ENCODE results near the gene NVL.

The NVL gene

GRCh38 chr1:224333939-224334786 is 4.2 kb upstream of the NVL start:
- no peak overlapping the region for H3K4me3 ChIP-seq (ENCODE audit: low read length in 2 of 2)
- no CpG with 5 or more reads among the region's 5 CpGs for WGBS, 2 donors (ENCODE audit: extremely low coverage in 2 of 2, insufficient read length in 2 of 2, insufficient replicate concordance in 1 of 2)
- no peak overlapping the region for H2AK5ac ChIP-seq (ENCODE audit: low read depth, low read length)
- H3K27ac ChIP-seq (replicated peaks; ENCODE audit: low read length), result no peak overlapping the region
- H3K36me3 ChIP-seq (replicated peaks in 1 of 2; ENCODE audit: control insufficient read depth in 2 of 2, insufficient read depth in 2 of 2, low read length in 2 of 2), result no peaks in the 10 kb centered on the region
- no peak overlapping the region for H2BK120ac ChIP-seq (ENCODE audit: low read depth, low read length)
- H3K4me1 ChIP-seq (ENCODE audit: control insufficient read depth in 2 of 2, insufficient read depth in 1 of 2, low read depth in 1 of 2, low read length in 2 of 2), result no peaks in the 10 kb centered on the region
- H3K4ac ChIP-seq (ENCODE audit: low read length), result no peak overlapping the region
- H4K91ac ChIP-seq (ENCODE audit: low read depth, low read length, poor library complexity), result no peak overlapping the region
- no peak overlapping the region for H2BK12ac ChIP-seq (ENCODE audit: low read length)
- H3K79me1 ChIP-seq (ENCODE audit: low read depth, low read length), result peaks cover 4% of the 10 kb centered on the region
- H3K14ac ChIP-seq (ENCODE audit: low read length), result no peak overlapping the region
- no peak overlapping the region for H3K23ac ChIP-seq (ENCODE audit: low read depth, low read length, poor library complexity)
- H3K4me2 ChIP-seq (ENCODE audit: insufficient read depth, low read length, poor library complexity, severe bottlenecking), result no peak overlapping the region
- H3K9ac ChIP-seq (ENCODE audit: low read depth, low read length, poor library complexity), result no peak overlapping the region
- H2BK15ac ChIP-seq (ENCODE audit: low read length), result no peak overlapping the region
- H3K18ac ChIP-seq (ENCODE audit: low read length), result no peak overlapping the region
- DNase-seq (ENCODE audit: low spot score), result no peak
- H3K9me3 ChIP-seq (replicated peaks in 1 of 2; ENCODE audit: control insufficient read depth in 2 of 2, insufficient read depth in 1 of 2, low read depth in 1 of 2, low read length in 2 of 2), result no peaks in the 10 kb centered on the region
- no peak overlapping the region for H4K8ac ChIP-seq (ENCODE audit: low read depth, low read length)
- H2AFZ ChIP-seq (ENCODE audit: low read length), result peak overlapping the region; percentile 48
- no peak overlapping the region for H2BK5ac ChIP-seq (ENCODE audit: low read length)
- peaks cover 0 to 5% (median 0%) of the 10 kb centered on the region in 3 experiments for H3K27me3 ChIP-seq (ENCODE audit: control insufficient read depth in 3 of 3, insufficient read depth in 3 of 3, low read depth in 1 of 3, low read length in 3 of 3)

GRCh38 chr1:224333309-224333926 is 3.4 kb upstream of the NVL start:
- Histone ChIP-seq H3K4me1 (ENCODE audit: control insufficient read depth in 2 of 2, insufficient read depth in 1 of 2, low read depth in 1 of 2, low read length in 2 of 2) (no peaks in the 10 kb centered on the region), H3K36me3 (replicated peaks in 1 of 2; ENCODE audit: control insufficient read depth in 2 of 2, insufficient read depth in 2 of 2, low read length in 2 of 2) (no peaks in the 10 kb centered on the region), H2BK5ac (ENCODE audit: low read length) (no peak overlapping the region), H3K27ac (replicated peaks; ENCODE audit: low read length) (no peak overlapping the region), H3K4me2 (ENCODE audit: insufficient read depth, low read length, poor library complexity, severe bottlenecking) (no peak overlapping the region), H3K9me3 (replicated peaks in 1 of 2; ENCODE audit: control insufficient read depth in 2 of 2, insufficient read depth in 1 of 2, low read depth in 1 of 2, low read length in 2 of 2) (no peaks in the 10 kb centered on the region), H3K4ac (ENCODE audit: low read length) (no peak overlapping the region), H2BK12ac (ENCODE audit: low read length) (no peak overlapping the region), H3K4me3 (ENCODE audit: low read length in 2 of 2) (no peak overlapping the region), H2BK15ac (ENCODE audit: low read length) (no peak overlapping the region), H4K91ac (ENCODE audit: low read depth, low read length, poor library complexity) (no peak overlapping the region), H3K23ac (ENCODE audit: low read depth, low read length, poor library complexity) (no peak overlapping the region), H3K27me3 (ENCODE audit: control insufficient read depth in 3 of 3, insufficient read depth in 3 of 3, low read depth in 1 of 3, low read length in 3 of 3) (peaks cover 0 to 1% (median 0%) of the 10 kb centered on the region in 3 experiments), H2AK5ac (ENCODE audit: low read depth, low read length) (no peak overlapping the region), H2BK120ac (ENCODE audit: low read depth, low read length) (no peak overlapping the region), H2AFZ (ENCODE audit: low read length) (peak overlapping the region; percentile 48), H3K79me1 (ENCODE audit: low read depth, low read length) (peaks cover 4% of the 10 kb centered on the region), H4K8ac (ENCODE audit: low read depth, low read length) (no peak overlapping the region), H3K18ac (ENCODE audit: low read length) (no peak overlapping the region), H3K14ac (ENCODE audit: low read length) (no peak overlapping the region), H3K9ac (ENCODE audit: low read depth, low read length, poor library complexity) (no peak overlapping the region)
- WGBS, 2 donors (ENCODE audit: extremely low coverage in 2 of 2, insufficient read length in 2 of 2, insufficient replicate concordance in 1 of 2), result no CpG with 5 or more reads among the region's 3 CpGs
- no peak for DNase-seq (ENCODE audit: low spot score)

- Histone ChIP-seq H3K27me3 (ENCODE audit: control insufficient read depth in 3 of 3, insufficient read depth in 3 of 3, low read depth in 1 of 3, low read length in 3 of 3) (no peaks in the 10 kb centered on the region), H2AFZ (ENCODE audit: low read length) (no peak overlapping the region), H3K23ac (ENCODE audit: low read depth, low read length, poor library complexity) (no peak overlapping the region), H3K27ac (replicated peaks; ENCODE audit: low read length) (no peak overlapping the region), H3K9me3 (replicated peaks in 1 of 2; ENCODE audit: control insufficient read depth in 2 of 2, insufficient read depth in 1 of 2, low read depth in 1 of 2, low read length in 2 of 2) (no peaks in the 10 kb centered on the region), H3K14ac (ENCODE audit: low read length) (no peak overlapping the region), H4K8ac (ENCODE audit: low read depth, low read length) (no peak overlapping the region), H2AK5ac (ENCODE audit: low read depth, low read length) (no peak overlapping the region), H3K4me2 (ENCODE audit: insufficient read depth, low read length, poor library complexity, severe bottlenecking) (no peak overlapping the region), H4K91ac (ENCODE audit: low read depth, low read length, poor library complexity) (no peak overlapping the region), H2BK5ac (ENCODE audit: low read length) (no peak overlapping the region), H2BK12ac (ENCODE audit: low read length) (no peak overlapping the region), H3K79me1 (ENCODE audit: low read depth, low read length) (peaks cover 4% of the 10 kb centered on the region), H3K4ac (ENCODE audit: low read length) (no peak overlapping the region), H3K36me3 (replicated peaks in 1 of 2; ENCODE audit: control insufficient read depth in 2 of 2, insufficient read depth in 2 of 2, low read length in 2 of 2) (peaks cover 0 to 11% of the 10 kb centered on the region in 2 donors), H2BK120ac (ENCODE audit: low read depth, low read length) (no peak overlapping the region), H2BK15ac (ENCODE audit: low read length) (no peak overlapping the region), H3K9ac (ENCODE audit: low read depth, low read length, poor library complexity) (no peak overlapping the region), H3K18ac (ENCODE audit: low read length) (no peak overlapping the region), H3K4me1 (ENCODE audit: control insufficient read depth in 2 of 2, insufficient read depth in 1 of 2, low read depth in 1 of 2, low read length in 2 of 2) (no peaks in the 10 kb centered on the region), H3K4me3 (ENCODE audit: low read length in 2 of 2) (no peak overlapping the region)
- no peak for DNase-seq (ENCODE audit: low spot score)
- WGBS, 2 donors (ENCODE audit: extremely low coverage in 2 of 2, insufficient read length in 2 of 2, insufficient replicate concordance in 1 of 2), result no CpG with 5 or more reads among the region's 2 CpGs
These were observed 1.9 kb upstream of the NVL start for GRCh38 chr1:224331824-224332223.

- Histone ChIP-seq H2BK120ac (ENCODE audit: low read depth, low read length) (no peak overlapping the region), H3K4ac (ENCODE audit: low read length) (no peak overlapping the region), H3K4me3 (ENCODE audit: low read length in 2 of 2) (no peak overlapping the region), H2BK5ac (ENCODE audit: low read length) (no peak overlapping the region), H3K14ac (ENCODE audit: low read length) (no peak overlapping the region), H2AFZ (ENCODE audit: low read length) (no peak overlapping the region), H3K36me3 (replicated peaks in 1 of 2; ENCODE audit: control insufficient read depth in 2 of 2, insufficient read depth in 2 of 2, low read length in 2 of 2) (peaks cover 0 to 15% of the 10 kb centered on the region in 2 donors), H3K18ac (ENCODE audit: low read length) (no peak overlapping the region), H2BK12ac (ENCODE audit: low read length) (no peak overlapping the region), H2AK5ac (ENCODE audit: low read depth, low read length) (no peak overlapping the region), H3K4me1 (ENCODE audit: control insufficient read depth in 2 of 2, insufficient read depth in 1 of 2, low read depth in 1 of 2, low read length in 2 of 2) (no peaks in the 10 kb centered on the region), H3K4me2 (ENCODE audit: insufficient read depth, low read length, poor library complexity, severe bottlenecking) (no peak overlapping the region), H3K79me1 (ENCODE audit: low read depth, low read length) (peaks cover 4% of the 10 kb centered on the region), H4K91ac (ENCODE audit: low read depth, low read length, poor library complexity) (no peak overlapping the region), H3K27ac (replicated peaks; ENCODE audit: low read length) (no peak overlapping the region), H3K9me3 (replicated peaks in 1 of 2; ENCODE audit: control insufficient read depth in 2 of 2, insufficient read depth in 1 of 2, low read depth in 1 of 2, low read length in 2 of 2) (no peaks in the 10 kb centered on the region), H3K27me3 (ENCODE audit: control insufficient read depth in 3 of 3, insufficient read depth in 3 of 3, low read depth in 1 of 3, low read length in 3 of 3) (no peaks in the 10 kb centered on the region), H4K8ac (ENCODE audit: low read depth, low read length) (no peak overlapping the region), H3K9ac (ENCODE audit: low read depth, low read length, poor library complexity) (no peak overlapping the region), H3K23ac (ENCODE audit: low read depth, low read length, poor library complexity) (no peak overlapping the region), H2BK15ac (ENCODE audit: low read length) (no peak overlapping the region)
- WGBS, 2 donors (ENCODE audit: extremely low coverage in 2 of 2, insufficient read length in 2 of 2, insufficient replicate concordance in 1 of 2), result no CpG with 5 or more reads among the region's 2 CpGs
- DNase-seq (ENCODE audit: low spot score), result no peak
These were observed 1.4 kb upstream of the NVL start for GRCh38 chr1:224331326-224331725.

Measured in neuronal stem cell (in vitro differentiated cells).